H1 (cell line): ENCODE data around the gene PDE4D.

ENCODE experiments used
- CTCF ChIP-seq, 3 experiments: IDR thresholded peaks; 1 replicate in 2 of 3; 2 replicates in 1 of 3; pipeline versions ENCODE4 v1.5.1 to v1.6.1; 2011; ENCODE audit warnings: low read length in 3 of 3, mild to moderate bottlenecking in 3 of 3, inconsistent platforms in 2 of 3, low read depth in 1 of 3, moderate library complexity in 1 of 3; ENCODE audit not compliant: insufficient read depth in 1 of 3; ENCODE audit errors: control extremely low read depth in 1 of 3
- EP300 ChIP-seq, 2 experiments: IDR thresholded peaks; 1 replicate in 1 of 2; 2 replicates in 1 of 2; pipeline ENCODE4 v1.6.1; 2011 to 2012; ENCODE audit warnings: low read depth in 2 of 2, low read length in 2 of 2, mild to moderate bottlenecking in 2 of 2, borderline replicate concordance in 1 of 2, inconsistent platforms in 1 of 2, moderate library complexity in 1 of 2
- RNF2 ChIP-seq: fragments of 200-900, 300-1000 bp; sonication (generic); IDR thresholded peaks from 2 replicates; pipeline ENCODE4 v1.7.1; 2016; ENCODE audit warnings: borderline replicate concordance, low read depth, mild to moderate bottlenecking, antibody characterized with exemption, low read length; ENCODE audit not compliant: poor library complexity, severe bottlenecking; ENCODE audit errors: missing control alignments

- TF ChIP-seq CTCF (IDR thresholded peaks at IDR 0.05; ENCODE audit: control extremely low read depth in 1 of 3, insufficient read depth in 1 of 3, low read depth in 1 of 3, low read length in 3 of 3) (no peak), RNF2 (no peak), EP300 (IDR thresholded peaks at IDR 0.05; ENCODE audit: borderline replicate concordance in 1 of 2, low read depth in 2 of 2, low read length in 2 of 2) (no peak)
Observed at GRCh38 chr5:59362438-59362837, 531.1 kb downstream of the PDE4D start.
